C1 segment of cervical spinal cord (tissue), 14 donors: ENCODE data around the gene LRBA.
"Not testable (repeated sequence)": the region's sequence is repeated elsewhere in the genome, so short reads cannot be mapped to it uniquely, and the experiment has no call there.

Experiments used
- DNase-seq, 14 donors: peaks; one replicate each; lab custom pipeline; 2025; lab: John Stamatoyannopoulos, UW

LRBA gene

GRCh38 chr4:150944660-150945059 lies 70.4 kb downstream of the LRBA start:
- DNase-seq: no peak

- no peak for DNase-seq
These were observed 71.3 kb downstream of the LRBA start for GRCh38 chr4:150943818-150944217.

GRCh38 chr4:150943126-150943525 lies 72.0 kb downstream of the LRBA start:
- no peak for DNase-seq

GRCh38 chr4:150942539-150942938 lies 72.5 kb downstream of the LRBA start:
- no peak for DNase-seq

GRCh38 chr4:150940123-150940522 lies 75.0 kb downstream of the LRBA start:
- no peak for DNase-seq

- DNase-seq: no peak
These were observed 75.6 kb downstream of the LRBA start for GRCh38 chr4:150939530-150939929.

GRCh38 chr4:150938873-150939499 lies 76.1 kb downstream of the LRBA start:
- DNase-seq: no peak

GRCh38 chr4:150938417-150938816 lies 76.7 kb downstream of the LRBA start:
- DNase-seq: no peak

- DNase-seq: no peak
These were observed 81.1 kb downstream of the LRBA start for GRCh38 chr4:150934022-150934421.

- DNase-seq: no peak
These were observed 83.3 kb downstream of the LRBA start for GRCh38 chr4:150931796-150932195.

- DNase-seq: no peak
These were observed 84.1 kb downstream of the LRBA start for GRCh38 chr4:150931005-150931404.

- DNase-seq: no peak
These were observed 91.1 kb downstream of the LRBA start for GRCh38 chr4:150923945-150924344.

- DNase-seq: not testable (repeated sequence)
These were observed 93.6 kb downstream of the LRBA start for GRCh38 chr4:150921486-150921885.

- not testable (repeated sequence) for DNase-seq
These were observed 96.5 kb downstream of the LRBA start for GRCh38 chr4:150918562-150918961.

- DNase-seq: no peak
These were observed 103.8 kb downstream of the LRBA start for GRCh38 chr4:150911326-150911725.

- no peak for DNase-seq
These were observed 106.0 kb downstream of the LRBA start for GRCh38 chr4:150909116-150909515.

GRCh38 chr4:150906987-150907633 lies 108.0 kb downstream of the LRBA start:
- no peak for DNase-seq

- DNase-seq: no peak
These were observed 110.4 kb downstream of the LRBA start for GRCh38 chr4:150904671-150905070.

GRCh38 chr4:150903603-150904002 lies 111.5 kb downstream of the LRBA start:
- DNase-seq: no peak

GRCh38 chr4:150896497-150896896 lies 118.6 kb downstream of the LRBA start:
- DNase-seq: no peak

GRCh38 chr4:150890246-150890645 lies 124.8 kb downstream of the LRBA start:
- DNase-seq: no peak

GRCh38 chr4:150889306-150889705 lies 125.8 kb downstream of the LRBA start:
- DNase-seq: peak in 1 of 14 donors; percentile 63

GRCh38 chr4:150888625-150889024 lies 126.5 kb downstream of the LRBA start:
- DNase-seq: no peak

GRCh38 chr4:150888217-150888616 lies 126.9 kb downstream of the LRBA start:
- no peak for DNase-seq
